Gastrocnemius medialis (tissue), 4 donors: ENCODE measurements around the gene CALD1.

Source experiments
- CTCF ChIP-seq, 5 experiments: fragments of 450-650 bp in 3 of 5; fragments of 200-600 bp in 2 of 5; sonication (generic) in 2 of 5; IDR thresholded peaks in 4 of 5; conservative IDR thresholded peaks in 1 of 5; 1 replicate in 4 of 5; 2 replicates in 1 of 5; pipeline ENCODE4 v1.5.1; 2016 to 2019; ENCODE audit warnings: antibody characterized with exemption in 5 of 5, mild to moderate bottlenecking in 3 of 5, moderate library complexity in 3 of 5
- POLR2A ChIP-seq, 2 donors: fragments of 450-650 bp; IDR thresholded peaks; one replicate each; pipeline ENCODE4 v1.6.1; 2017; ENCODE audit warnings: antibody characterized with exemption in 2 of 2, mild to moderate bottlenecking in 2 of 2, moderate library complexity in 2 of 2

DNA sequence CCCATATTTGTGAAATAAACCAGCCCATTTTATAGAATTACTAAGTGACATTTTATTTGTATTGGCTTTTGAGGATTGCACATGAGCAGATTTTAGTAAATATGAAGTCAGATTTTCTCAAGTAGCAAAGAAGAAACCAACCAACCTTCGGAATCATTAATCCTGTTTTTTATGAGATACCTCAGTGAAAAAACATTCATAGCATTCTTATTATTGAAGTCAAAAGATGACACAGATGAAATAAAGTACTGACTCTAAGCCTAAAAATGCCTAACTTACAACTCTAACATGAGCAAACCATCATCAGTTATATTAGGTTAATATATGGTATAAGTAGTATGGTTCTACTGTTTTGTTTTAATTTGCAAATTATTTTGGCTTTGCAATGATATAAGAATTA, 147.0 kb downstream of the CALD1 start:
- TF ChIP-seq POLR2A (IDR thresholded peaks at IDR 0.05) (no peak), CTCF (IDR thresholded peaks at IDR 0.05 in 4 of 5, conservative IDR thresholded peaks at IDR 0.05 in 1 of 5) (no peak)
